HG03558 (cell line): Measurements from ENCODE around the gene LAP3.
"Not testable (repeated sequence)": the region's sequence is repeated elsewhere in the genome, so short reads cannot be mapped to it uniquely, and the experiment has no call there.

Experiments used
- ATAC-seq: cut with Tn5 transposase; IDR thresholded peaks from one replicate; pipeline ENCODE4 v1.9.1; 2021; ENCODE audit warnings: moderate number of reproducible peaks; ENCODE audit not compliant: unreplicated experiment; ENCODE audit errors: extremely low read depth

LAP3 gene

GRCh38 chr4:17576932-17577664 lies at the start of gene LAP3:
Gene LAP3 (plus strand): TSS chr4:17577198. CDS start chr4:17577466, 268 bp downstream.
- ATAC-seq = peak; percentile 71

- no peak for ATAC-seq
These were observed 48.3 kb upstream of the LAP3 start for GRCh38 chr4:17528551-17529165.

- no peak for ATAC-seq
These were observed 45.3 kb upstream of the LAP3 start for GRCh38 chr4:17531538-17532285.

- no peak for ATAC-seq
These were observed 42.3 kb upstream of the LAP3 start for GRCh38 chr4:17534705-17535104.

GRCh38 chr4:17535242-17535641 lies 41.8 kb upstream of the LAP3 start:
- no peak for ATAC-seq

GRCh38 chr4:17535906-17536305 lies 41.1 kb upstream of the LAP3 start:
- ATAC-seq = no peak

GRCh38 chr4:17537060-17537459 lies 39.9 kb upstream of the LAP3 start:
- ATAC-seq = not testable (repeated sequence)

GRCh38 chr4:17544205-17544604 lies 32.8 kb upstream of the LAP3 start:
- ATAC-seq = no peak

GRCh38 chr4:17544831-17545234 lies 32.2 kb upstream of the LAP3 start:
- ATAC-seq = no peak

GRCh38 chr4:17545374-17546140 lies 31.4 kb upstream of the LAP3 start:
- no peak for ATAC-seq

- ATAC-seq = no peak
These were observed 30.8 kb upstream of the LAP3 start for GRCh38 chr4:17546222-17546621.

GRCh38 chr4:17546678-17547077 lies 30.3 kb upstream of the LAP3 start:
- no peak for ATAC-seq

- ATAC-seq = no peak
These were observed 26.4 kb upstream of the LAP3 start for GRCh38 chr4:17550549-17550948.

GRCh38 chr4:17552427-17552826 lies 24.6 kb upstream of the LAP3 start:
- ATAC-seq = no peak

- ATAC-seq = no peak
These were observed 22.4 kb upstream of the LAP3 start for GRCh38 chr4:17554568-17554967.

GRCh38 chr4:17556498-17556897 lies 20.5 kb upstream of the LAP3 start:
- no peak for ATAC-seq

GRCh38 chr4:17557880-17558279 lies 19.1 kb upstream of the LAP3 start:
- no peak for ATAC-seq

- ATAC-seq = no peak
These were observed 17.9 kb upstream of the LAP3 start for GRCh38 chr4:17558941-17559708.

GRCh38 chr4:17559709-17560048 lies 17.3 kb upstream of the LAP3 start:
- ATAC-seq = no peak
